ENCODE measurements around the gene OPCML.

Gene OPCML

DNA sequence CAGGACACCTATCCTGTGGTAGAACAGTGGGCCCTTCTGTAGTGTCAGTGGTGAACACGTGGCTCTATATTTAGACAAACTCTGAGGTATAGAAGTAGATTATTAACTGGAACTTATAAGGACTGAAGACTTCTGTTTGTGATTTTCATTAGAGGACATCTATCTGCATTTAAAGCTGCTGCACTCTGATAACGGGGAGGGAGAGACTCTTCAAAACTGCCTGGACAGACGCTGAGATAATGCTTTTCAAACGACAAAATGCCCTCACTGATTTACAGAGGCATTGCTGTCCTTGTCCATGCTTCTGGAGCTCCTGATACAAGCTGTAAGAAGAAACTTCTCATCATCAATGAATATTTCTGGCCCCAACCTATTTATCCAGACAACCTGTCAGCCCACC is 425.2 kb downstream of the OPCML start:
- Histone ChIP-seq H3K4me2 (ENCODE audit: low read depth, low read length, poor library complexity, severe bottlenecking) (no peak overlapping the region), H3K4me1 (ENCODE audit: insufficient read depth, low read length, poor library complexity, severe bottlenecking) (no peaks in the 10 kb centered on the region), H4K20me1 (ENCODE audit: insufficient read depth, low read length, poor library complexity, severe bottlenecking) (no peaks in the 10 kb centered on the region), H3K9me2 (replicated peaks; ENCODE audit: low read depth, low read length) (no peaks in the 10 kb centered on the region), H3K9ac (ENCODE audit: low read depth, low read length, poor library complexity, severe bottlenecking) (no peak overlapping the region), H3K36me3 (ENCODE audit: insufficient read depth, low read length) (no peaks in the 10 kb centered on the region), H3K9me3 (ENCODE audit: insufficient read depth, low read depth, low read length) (peaks cover 4% of the 10 kb centered on the region; the same call in 1 of the 2 replicates), H2AFZ (ENCODE audit: low read length) (no peak overlapping the region), H3F3A (ENCODE audit: low read depth) (no peaks in the 10 kb centered on the region), H3K4me3 (ENCODE audit: low read length, poor library complexity, severe bottlenecking) (no peak overlapping the region), H3K79me2 (ENCODE audit: insufficient read depth, low read length) (no peaks in the 10 kb centered on the region), H3K27me3 (ENCODE audit: insufficient read depth, low read length, poor library complexity, severe bottlenecking) (no peaks in the 10 kb centered on the region)
- TF ChIP-seq EZH2phosphoT487 (IDR thresholded peaks at IDR 0.05; ENCODE audit: borderline replicate concordance) = no peak
- TF ChIP-seq, protein P1, sequence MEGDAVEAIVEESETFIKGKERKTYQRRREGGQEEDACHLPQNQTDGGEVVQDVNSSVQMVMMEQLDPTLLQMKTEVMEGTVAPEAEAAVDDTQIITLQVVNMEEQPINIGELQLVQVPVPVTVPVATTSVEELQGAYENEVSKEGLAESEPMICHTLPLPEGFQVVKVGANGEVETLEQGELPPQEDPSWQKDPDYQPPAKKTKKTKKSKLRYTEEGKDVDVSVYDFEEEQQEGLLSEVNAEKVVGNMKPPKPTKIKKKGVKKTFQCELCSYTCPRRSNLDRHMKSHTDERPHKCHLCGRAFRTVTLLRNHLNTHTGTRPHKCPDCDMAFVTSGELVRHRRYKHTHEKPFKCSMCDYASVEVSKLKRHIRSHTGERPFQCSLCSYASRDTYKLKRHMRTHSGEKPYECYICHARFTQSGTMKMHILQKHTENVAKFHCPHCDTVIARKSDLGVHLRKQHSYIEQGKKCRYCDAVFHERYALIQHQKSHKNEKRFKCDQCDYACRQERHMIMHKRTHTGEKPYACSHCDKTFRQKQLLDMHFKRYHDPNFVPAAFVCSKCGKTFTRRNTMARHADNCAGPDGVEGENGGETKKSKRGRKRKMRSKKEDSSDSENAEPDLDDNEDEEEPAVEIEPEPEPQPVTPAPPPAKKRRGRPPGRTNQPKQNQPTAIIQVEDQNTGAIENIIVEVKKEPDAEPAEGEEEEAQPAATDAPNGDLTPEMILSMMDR (conservative IDR thresholded peaks at IDR 0.05; ENCODE audit: low read length) = no peak

DNA sequence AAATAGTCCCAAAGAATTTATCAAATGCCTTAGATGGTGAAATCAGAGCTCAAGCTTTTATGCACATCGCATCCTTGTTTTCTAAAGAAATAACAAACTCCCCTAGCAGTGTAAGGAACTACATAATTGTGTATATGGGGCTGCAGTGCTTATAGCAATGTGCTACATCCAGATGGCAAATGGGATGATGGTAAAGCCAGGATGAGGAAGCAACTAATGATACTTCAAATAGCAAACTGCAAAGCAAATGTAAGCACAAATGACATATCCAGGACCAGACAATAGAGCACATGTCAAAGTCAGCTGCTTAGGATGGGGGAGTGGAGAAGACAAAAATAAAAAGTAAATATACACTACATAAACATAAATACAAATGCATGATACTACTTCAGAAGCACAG is 425.9 kb downstream of the OPCML start:
- no peaks in the 10 kb centered on the region for H3K9me2 ChIP-seq (replicated peaks; ENCODE audit: low read depth, low read length)
- no peaks in the 10 kb centered on the region for H3F3A ChIP-seq (ENCODE audit: low read depth)
- H3K36me3 ChIP-seq (ENCODE audit: insufficient read depth, low read length) = no peaks in the 10 kb centered on the region
- H2AFZ ChIP-seq (ENCODE audit: low read length) = no peak overlapping the region
- no peaks in the 10 kb centered on the region for H3K79me2 ChIP-seq (ENCODE audit: insufficient read depth, low read length)
- TF ChIP-seq, protein P1 (conservative IDR thresholded peaks at IDR 0.05; ENCODE audit: low read length) = no peak
- TF ChIP-seq EZH2phosphoT487 (IDR thresholded peaks at IDR 0.05; ENCODE audit: borderline replicate concordance) = no peak
- H3K4me2 ChIP-seq (ENCODE audit: low read depth, low read length, poor library complexity, severe bottlenecking) = no peak overlapping the region
- H4K20me1 ChIP-seq (ENCODE audit: insufficient read depth, low read length, poor library complexity, severe bottlenecking) = no peaks in the 10 kb centered on the region
- no peak overlapping the region for H3K9ac ChIP-seq (ENCODE audit: low read depth, low read length, poor library complexity, severe bottlenecking)
- H3K4me1 ChIP-seq (ENCODE audit: insufficient read depth, low read length, poor library complexity, severe bottlenecking) = no peaks in the 10 kb centered on the region
- H3K27me3 ChIP-seq (ENCODE audit: insufficient read depth, low read length, poor library complexity, severe bottlenecking) = no peaks in the 10 kb centered on the region
- no peak overlapping the region for H3K4me3 ChIP-seq (ENCODE audit: low read length, poor library complexity, severe bottlenecking)
- peaks cover 4% of the 10 kb centered on the region; the same call in 1 of the 2 replicates for H3K9me3 ChIP-seq (ENCODE audit: insufficient read depth, low read depth, low read length)

DNA sequence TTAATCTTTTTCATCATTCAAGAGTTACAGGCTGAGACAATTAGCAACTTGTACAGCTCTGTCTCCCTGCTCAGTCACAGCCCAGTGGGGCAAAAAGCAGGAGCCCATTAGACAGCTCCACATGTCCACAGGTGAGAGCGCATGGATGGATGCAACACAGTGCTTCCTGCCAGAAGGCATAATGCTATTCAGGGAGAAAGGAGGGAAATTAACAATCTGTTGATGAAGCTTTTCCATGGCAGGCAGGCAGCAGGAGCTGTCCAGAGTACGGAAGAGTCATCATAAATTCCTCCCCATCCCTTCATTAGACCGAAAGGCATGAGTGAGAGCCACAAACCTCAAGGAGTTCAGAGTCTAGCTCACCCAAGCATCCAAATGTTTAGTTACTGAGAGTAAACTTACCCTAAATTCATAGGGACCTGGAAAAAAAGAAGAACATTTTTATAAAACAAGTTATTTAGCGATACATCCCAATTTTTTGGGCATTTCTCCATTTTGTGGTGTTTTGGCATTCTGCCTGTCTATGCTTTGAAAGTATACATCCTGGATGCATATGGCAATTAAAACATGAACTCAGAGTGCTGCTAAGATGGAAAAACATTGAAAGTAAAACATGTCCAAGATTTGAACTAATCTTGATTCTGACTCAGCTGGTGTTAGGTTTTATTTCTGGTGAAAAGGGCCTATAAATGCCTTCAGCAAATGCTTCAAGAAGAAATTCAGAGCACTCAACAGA is 428.1 kb downstream of the OPCML start:
- TF ChIP-seq, protein P1 (conservative IDR thresholded peaks at IDR 0.05; ENCODE audit: low read length) = no peak
- Histone ChIP-seq H3K9me2 (replicated peaks; ENCODE audit: low read depth, low read length) (no peaks in the 10 kb centered on the region), H4K20me1 (ENCODE audit: insufficient read depth, low read length, poor library complexity, severe bottlenecking) (no peaks in the 10 kb centered on the region), H3F3A (ENCODE audit: low read depth) (no peaks in the 10 kb centered on the region), H3K4me3 (ENCODE audit: low read length, poor library complexity, severe bottlenecking) (no peak overlapping the region), H3K27me3 (ENCODE audit: insufficient read depth, low read length, poor library complexity, severe bottlenecking) (no peaks in the 10 kb centered on the region), H3K79me2 (ENCODE audit: insufficient read depth, low read length) (no peaks in the 10 kb centered on the region), H3K4me1 (ENCODE audit: insufficient read depth, low read length, poor library complexity, severe bottlenecking) (no peaks in the 10 kb centered on the region), H2AFZ (ENCODE audit: low read length) (no peak overlapping the region), H3K9ac (ENCODE audit: low read depth, low read length, poor library complexity, severe bottlenecking) (no peak overlapping the region), H3K9me3 (ENCODE audit: insufficient read depth, low read depth, low read length) (peaks cover 4% of the 10 kb centered on the region; the same call in 1 of the 2 replicates), H3K36me3 (ENCODE audit: insufficient read depth, low read length) (no peaks in the 10 kb centered on the region), H3K4me2 (ENCODE audit: low read depth, low read length, poor library complexity, severe bottlenecking) (no peak overlapping the region)
